Measurements from ENCODE around the gene RAF1.
"Not testable (repeated sequence)": the region's sequence is repeated elsewhere in the genome, so short reads cannot be mapped to it uniquely, and the experiment has no call there.

DNA sequence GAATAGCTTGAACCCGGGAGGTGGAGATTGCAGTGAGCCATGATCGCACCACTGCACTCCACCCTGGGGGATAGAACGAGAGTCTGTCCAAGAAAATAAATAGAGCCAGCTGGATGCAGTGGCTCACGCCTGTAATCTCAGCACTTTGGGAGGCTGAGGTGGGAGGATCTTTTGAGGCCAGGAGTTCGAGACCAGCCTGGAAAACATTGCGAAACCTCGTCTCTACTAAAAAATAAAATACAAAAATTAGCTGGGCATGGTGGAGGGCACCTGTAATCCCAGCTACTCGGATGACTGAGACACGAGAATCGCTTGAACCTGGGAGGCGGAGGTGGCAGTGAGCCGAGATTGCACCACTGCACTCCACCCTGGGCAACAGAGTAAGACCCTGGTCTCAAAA is 120.4 kb downstream of the RAF1 start:
- TF ChIP-seq EP300 (IDR thresholded peaks at IDR 0.05), result not testable (repeated sequence)
- TF ChIP-seq, protein P1, sequence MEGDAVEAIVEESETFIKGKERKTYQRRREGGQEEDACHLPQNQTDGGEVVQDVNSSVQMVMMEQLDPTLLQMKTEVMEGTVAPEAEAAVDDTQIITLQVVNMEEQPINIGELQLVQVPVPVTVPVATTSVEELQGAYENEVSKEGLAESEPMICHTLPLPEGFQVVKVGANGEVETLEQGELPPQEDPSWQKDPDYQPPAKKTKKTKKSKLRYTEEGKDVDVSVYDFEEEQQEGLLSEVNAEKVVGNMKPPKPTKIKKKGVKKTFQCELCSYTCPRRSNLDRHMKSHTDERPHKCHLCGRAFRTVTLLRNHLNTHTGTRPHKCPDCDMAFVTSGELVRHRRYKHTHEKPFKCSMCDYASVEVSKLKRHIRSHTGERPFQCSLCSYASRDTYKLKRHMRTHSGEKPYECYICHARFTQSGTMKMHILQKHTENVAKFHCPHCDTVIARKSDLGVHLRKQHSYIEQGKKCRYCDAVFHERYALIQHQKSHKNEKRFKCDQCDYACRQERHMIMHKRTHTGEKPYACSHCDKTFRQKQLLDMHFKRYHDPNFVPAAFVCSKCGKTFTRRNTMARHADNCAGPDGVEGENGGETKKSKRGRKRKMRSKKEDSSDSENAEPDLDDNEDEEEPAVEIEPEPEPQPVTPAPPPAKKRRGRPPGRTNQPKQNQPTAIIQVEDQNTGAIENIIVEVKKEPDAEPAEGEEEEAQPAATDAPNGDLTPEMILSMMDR (IDR thresholded peaks at IDR 0.05), result not testable (repeated sequence)

All from stomach (tissue), 4 donors.